Daoy (cell line): ENCODE results near the gene CD200R1. TPM values are rescaled to one million over a fixed set of nuclear protein-coding genes. Genes with fewer than 3 reads are reported as not detected.
"Not testable (repeated sequence)": the region's sequence is repeated elsewhere in the genome, so short reads cannot be mapped to it uniquely, and the experiment has no call there.

ENCODE experiments used
- DNase-seq: peaks from one replicate; pipeline ENCODE4 v3.0.0-alpha.2; 2015; ENCODE audit warnings: low read depth
- total RNA-seq: library from RNA; depleted of rRNA; stranded (reverse); fragments of >200 nt; shearing (Covaris generic); gene quantifications from 2 replicates; pipeline ENCODE4 v1.2.3, GENCODE V29; 2014

The CD200R1 gene
- total RNA-seq, 1 experiment from 2014 or later: not detected

GRCh38 chr3:112974178-112974517 is 755 bp downstream of the CD200R1 start:
- no peak for DNase-seq

- no peak for DNase-seq
These were observed 1.4 kb downstream of the CD200R1 start for GRCh38 chr3:112973325-112974177.

DNA sequence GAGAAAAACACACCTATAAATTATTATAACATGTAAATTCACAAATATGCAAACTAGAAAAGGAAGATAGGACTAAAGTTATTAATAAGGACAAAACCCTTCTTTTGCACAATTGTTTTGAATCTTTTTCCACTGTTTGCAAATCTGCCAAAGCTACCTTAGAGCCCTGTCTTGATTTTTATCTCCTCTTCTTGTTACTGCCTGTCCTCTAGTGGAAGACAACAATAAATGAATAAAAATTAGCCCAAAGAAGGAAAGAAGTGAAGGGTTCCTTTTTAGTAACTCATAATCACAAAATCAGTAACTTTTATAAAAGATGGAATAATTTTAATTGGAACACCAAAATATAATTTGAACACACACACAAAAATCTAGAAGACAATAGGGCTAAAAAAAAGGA is 2.7 kb downstream of the CD200R1 start:
- no peak for DNase-seq

GRCh38 chr3:112967828-112968227 is 7.1 kb downstream of the CD200R1 start:
- DNase-seq: no peak

- DNase-seq: no peak
These were observed 7.5 kb downstream of the CD200R1 start for GRCh38 chr3:112967425-112967824.

- DNase-seq: no peak
These were observed 8.3 kb downstream of the CD200R1 start for GRCh38 chr3:112966633-112967032.

DNA sequence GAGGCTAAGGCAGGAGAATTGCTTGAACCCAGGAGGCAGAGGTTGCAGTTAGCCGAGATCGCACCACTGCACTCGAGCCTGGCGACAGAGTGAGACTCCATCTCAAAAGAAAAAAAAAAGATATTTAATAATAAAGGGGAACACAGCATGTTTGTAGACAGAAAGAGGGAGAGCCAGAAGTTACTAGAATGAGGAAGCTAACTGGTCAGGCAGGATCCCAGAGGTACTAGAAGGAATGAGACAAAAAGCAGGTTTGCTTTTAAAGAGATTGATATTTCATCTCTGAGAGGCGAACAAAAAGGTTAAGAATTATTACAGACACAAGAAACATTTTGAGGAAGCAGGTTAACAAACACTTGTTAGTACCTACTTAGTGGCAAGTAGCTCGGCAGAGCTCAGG is 9.2 kb downstream of the CD200R1 start:
- DNase-seq: no peak

GRCh38 chr3:112963683-112964082 is 11.2 kb downstream of the CD200R1 start:
- no peak for DNase-seq

- DNase-seq: no peak
These were observed 15.9 kb downstream of the CD200R1 start for GRCh38 chr3:112958811-112959560.

DNA sequence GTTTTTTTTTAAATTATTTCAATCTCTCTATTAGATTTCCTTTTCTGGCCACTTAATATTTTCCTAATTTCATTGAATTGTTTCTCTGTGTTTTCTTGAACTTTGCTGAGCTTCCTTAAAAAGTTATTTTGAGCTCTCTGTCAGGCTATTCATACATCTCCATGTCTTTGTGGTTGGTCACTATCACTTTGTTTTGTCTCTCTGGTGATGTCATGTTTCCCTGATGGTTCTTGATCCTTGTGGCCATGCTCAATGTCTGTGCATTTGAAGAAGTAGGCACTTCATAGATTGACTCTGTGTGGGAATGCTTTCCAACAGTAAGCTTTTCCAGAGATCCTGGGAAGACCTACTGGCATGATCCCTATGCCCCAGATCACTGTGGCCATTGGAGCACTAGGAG is 18.6 kb downstream of the CD200R1 start:
- no peak for DNase-seq

GRCh38 chr3:112948346-112948838 is 26.5 kb downstream of the CD200R1 start:
- DNase-seq: no peak

DNA sequence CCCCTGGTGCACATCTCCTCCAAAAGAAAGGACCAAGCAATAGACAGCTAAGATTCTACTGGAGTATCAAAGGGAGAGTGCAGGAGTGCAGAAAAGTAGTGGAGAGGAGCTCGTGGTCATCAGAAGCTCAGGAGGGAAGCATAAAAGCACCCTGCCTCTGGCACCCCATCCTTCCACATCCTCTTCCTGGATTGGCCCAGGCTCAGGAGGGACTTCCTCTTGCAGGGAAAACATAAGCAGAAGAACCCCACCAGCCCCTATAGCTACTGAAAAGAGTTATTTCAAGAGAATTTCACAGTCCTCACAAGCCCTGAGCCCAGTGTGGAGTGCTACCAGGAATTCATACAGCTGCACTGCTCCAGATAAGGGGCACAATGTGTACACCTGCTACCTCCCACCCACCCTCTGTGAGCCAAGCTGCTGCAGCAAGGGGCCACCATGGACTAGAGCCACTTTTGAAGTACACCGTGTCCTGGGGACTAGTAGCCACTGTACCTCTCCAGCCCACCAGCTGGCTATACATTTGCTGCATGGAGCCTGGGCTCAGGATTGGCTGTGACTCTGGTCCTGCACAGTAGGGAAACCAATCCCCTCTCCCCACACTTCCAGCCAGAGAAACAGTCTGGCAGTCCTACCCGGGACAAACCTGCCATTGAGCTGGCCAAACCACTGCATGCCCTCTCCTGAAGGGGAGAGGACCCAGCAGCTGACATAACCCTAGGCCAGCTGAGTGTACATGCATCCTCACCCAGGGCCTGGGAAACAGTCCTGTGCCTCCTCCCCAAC is 43.0 kb downstream of the CD200R1 start:
- no peak for DNase-seq

- DNase-seq: no peak
These were observed 44.1 kb downstream of the CD200R1 start for GRCh38 chr3:112930771-112931170.

- DNase-seq: no peak
These were observed 48.9 kb downstream of the CD200R1 start for GRCh38 chr3:112925969-112926368.

DNA sequence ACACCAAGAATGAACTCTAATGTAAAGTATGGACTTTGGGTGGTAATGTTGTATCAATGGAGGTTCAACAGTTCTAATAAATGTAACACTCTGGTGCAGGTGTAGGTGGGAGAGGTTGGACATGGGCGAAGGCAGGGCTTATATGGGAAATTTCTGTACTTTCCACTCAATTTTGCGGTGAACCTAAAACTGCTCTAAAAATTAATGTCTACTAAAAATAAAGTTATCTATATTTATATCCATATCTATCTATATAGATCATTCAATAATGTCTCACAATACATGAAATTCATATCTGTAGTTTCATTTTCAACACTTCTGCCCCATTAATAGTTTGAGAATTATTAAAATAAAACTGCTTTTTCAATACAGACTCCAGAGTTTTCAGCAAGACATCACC is 49.3 kb downstream of the CD200R1 start:
- no peak for DNase-seq

- not testable (repeated sequence) for DNase-seq
These were observed 55.4 kb downstream of the CD200R1 start for GRCh38 chr3:112919541-112919940.

- DNase-seq: no peak
These were observed 66.7 kb downstream of the CD200R1 start for GRCh38 chr3:112908252-112908651.

DNA sequence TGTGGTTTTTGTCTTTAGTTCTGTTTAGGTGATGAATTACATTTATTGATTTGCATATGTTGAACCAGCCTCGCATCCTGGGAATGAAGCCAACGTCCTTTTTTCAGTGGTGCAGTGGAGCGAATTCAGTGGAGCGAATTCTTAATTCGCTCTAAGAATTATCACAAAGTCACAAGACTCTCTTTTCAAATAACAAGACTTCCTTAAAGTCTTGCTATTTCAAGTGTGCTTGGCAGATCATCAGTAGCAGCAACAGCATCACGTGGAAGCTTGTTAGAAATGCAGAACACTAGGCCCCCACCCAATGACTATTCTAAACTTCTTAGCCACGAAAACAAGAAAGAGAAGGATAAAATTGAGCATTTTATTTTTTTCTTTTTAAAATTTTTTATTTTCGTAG is 70.1 kb downstream of the CD200R1 start:
- no peak for DNase-seq

DNA sequence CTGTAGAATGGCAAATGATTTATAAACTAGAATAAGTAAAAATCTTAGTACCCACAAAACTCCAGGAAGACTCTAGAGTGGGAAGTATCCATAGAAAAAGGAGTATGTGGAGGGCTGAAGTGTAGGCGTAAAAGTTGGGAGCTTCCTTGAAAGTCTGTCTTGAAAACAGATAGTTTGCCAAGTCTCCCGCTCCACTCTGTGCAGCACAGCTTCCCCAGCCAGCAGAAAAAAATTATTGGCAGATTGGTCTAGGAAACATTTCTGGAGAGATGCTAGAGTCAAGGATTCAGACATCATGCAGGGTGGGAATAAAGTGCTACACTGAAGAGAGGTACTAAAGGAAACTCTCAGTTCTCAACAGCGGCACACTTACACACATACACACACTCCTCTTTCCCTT is 74.8 kb downstream of the CD200R1 start:
- no peak for DNase-seq

DNA sequence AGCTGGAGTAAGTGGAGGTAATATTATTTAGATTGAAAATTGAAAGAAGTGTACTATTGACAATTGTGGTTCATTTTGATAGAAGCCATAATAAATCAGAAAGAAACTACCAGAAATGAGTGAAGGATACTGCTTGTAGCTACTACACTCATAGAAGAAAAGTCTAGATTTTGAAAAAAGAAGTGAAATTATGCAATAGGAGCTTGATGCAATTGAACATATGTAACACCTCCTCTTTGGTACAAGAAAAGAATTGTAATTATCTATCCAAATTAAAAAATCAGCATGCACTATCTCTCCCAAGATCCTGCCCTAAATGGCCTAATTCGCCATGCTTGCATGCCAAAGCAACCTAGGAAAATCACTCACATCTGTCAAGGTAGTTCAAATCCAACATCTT is 77.1 kb downstream of the CD200R1 start:
- no peak for DNase-seq

GRCh38 chr3:112894258-112894657 is 80.6 kb downstream of the CD200R1 start:
- DNase-seq: peak; percentile 88

GRCh38 chr3:112889357-112889756 is 85.5 kb downstream of the CD200R1 start:
- DNase-seq: peak; percentile 50
